NCI-H2081 treated with DMSO at 0.1 percent for 48 hours (cell line): Measurements from ENCODE around the gene TDG.
"Not testable (repeated sequence)": the region's sequence is repeated elsewhere in the genome, so short reads cannot be mapped to it uniquely, and the experiment has no call there.

Experiments used
- DNase-seq: peaks from one replicate; lab custom pipeline; 2025; lab: John Stamatoyannopoulos, UW

The TDG gene

GRCh38 chr12:104022786-104023185, 57.1 kb downstream of the TDG start:
- no peak for DNase-seq

- DNase-seq: no peak
Observed at GRCh38 chr12:104023710-104024109, 58.0 kb downstream of the TDG start.

GRCh38 chr12:104024348-104024747, 58.7 kb downstream of the TDG start:
- DNase-seq: no peak

- no peak for DNase-seq
Observed at GRCh38 chr12:104025771-104026170, 60.1 kb downstream of the TDG start.

GRCh38 chr12:104026841-104027599, 61.3 kb downstream of the TDG start:
- no peak for DNase-seq

GRCh38 chr12:104030596-104030995, 64.9 kb downstream of the TDG start:
- not testable (repeated sequence) for DNase-seq

- DNase-seq: not testable (repeated sequence)
Observed at GRCh38 chr12:104036143-104036542, 70.5 kb downstream of the TDG start.
